Endodermal cell (in vitro differentiated cells): ENCODE data around the gene RYR3. TPM values are rescaled to one million over a fixed set of nuclear protein-coding genes. Genes with fewer than 3 reads are reported as not detected.

Experiments
- DNase-seq: peaks from one replicate; pipeline ENCODE4 v3.0.0-alpha.2; 2017
- H3K27ac ChIP-seq: 2 replicates; pipeline ENCODE4 v1.5.1; 2013; ENCODE audit warnings: mild to moderate bottlenecking, low read depth, low read length, moderate library complexity
- H3K27me3 ChIP-seq: 2 replicates; pipeline ENCODE4 v1.6.1; 2013; ENCODE audit warnings: mild to moderate bottlenecking, low read length, moderate library complexity; ENCODE audit not compliant: insufficient read depth, control insufficient read depth, poor library complexity, severe bottlenecking
- H3K36me3 ChIP-seq: 2 replicates; pipeline ENCODE4 v1.7.0; 2013; ENCODE audit warnings: mild to moderate bottlenecking, low read length, moderate library complexity; ENCODE audit not compliant: control insufficient read depth, insufficient read depth
- H3K4me1 ChIP-seq: one replicate; pipeline ENCODE4 v1.7.0; 2013; ENCODE audit warnings: low read length; ENCODE audit not compliant: control insufficient read depth, insufficient read depth
- H3K4me3 ChIP-seq: 2 replicates; pipeline ENCODE4 v1.5.1; 2013; ENCODE audit warnings: mild to moderate bottlenecking, low read length, moderate library complexity
- H3K9ac ChIP-seq: 2 replicates; pipeline ENCODE4 v1.6.1; 2013; ENCODE audit warnings: mild to moderate bottlenecking, low read length, moderate library complexity; ENCODE audit not compliant: poor library complexity, severe bottlenecking; ENCODE audit errors: extremely low read depth
- H3K9me3 ChIP-seq: 2 replicates; pipeline ENCODE4 v1.6.1; 2013; ENCODE audit warnings: mild to moderate bottlenecking, low read length, moderate library complexity; ENCODE audit not compliant: control insufficient read depth
- H3K27ac Mint-ChIP-seq: 2 replicates; pipeline ENCODE4 v1.8.0; 2020; ENCODE audit warnings: mixed read lengths
- H3K27me3 Mint-ChIP-seq: 2 replicates; pipeline ENCODE4 v1.8.0; 2021; ENCODE audit warnings: mild to moderate bottlenecking, mixed read lengths; ENCODE audit not compliant: insufficient read depth
- H3K36me3 Mint-ChIP-seq: 2 replicates; pipeline ENCODE4 v1.8.0; 2020; ENCODE audit warnings: low read depth, mixed read lengths
- H3K4me1 Mint-ChIP-seq: 2 replicates; pipeline ENCODE4 v1.8.0; 2020; ENCODE audit warnings: mixed read lengths
- H3K4me3 Mint-ChIP-seq: 2 replicates; pipeline ENCODE4 v1.8.0; 2020; ENCODE audit warnings: mild to moderate bottlenecking, moderate library complexity, mixed read lengths
- H3K9me3 Mint-ChIP-seq: 2 replicates; pipeline ENCODE4 v1.8.0; 2020; ENCODE audit warnings: mild to moderate bottlenecking, mixed read lengths
- WGBS, 2 experiments: methylation state at CpG; one replicate each; pipeline versions ENCODE4 v1.1.5 to v1.1.7; 2013; ENCODE audit warnings: missing lambda C conversion rate in 2 of 2, mixed read lengths in 1 of 2; ENCODE audit not compliant: insufficient coverage in 1 of 2, insufficient read length in 1 of 2; 5-methylcytosine and 5-hydroxymethylcytosine counted together
- total RNA-seq, 2 donors: library from RNA; stranded (reverse); fragmentation: NEBNext Ultra II Directional in 1 of 2; extraction: Animal tissue kit (Norgen Biotek cat#: 25700) in 1 of 2; gene quantifications; 2 replicates in 1 of 2; 3 replicates in 1 of 2; pipeline ENCODE4 v1.2.1, GENCODE V29; 2021
- TF ChIP-seq, protein P1 (sequence below): fragments of 200-600 bp; sonication (generic); conservative IDR thresholded peaks from 2 replicates; pipeline ENCODE4 v1.5.0; 2021; ENCODE audit warnings: antibody characterized with exemption, mild to moderate bottlenecking

The RYR3 gene
- total RNA-seq, 2 donors from 2014 or later, result 0.71 to 1.4 TPM

DNA sequence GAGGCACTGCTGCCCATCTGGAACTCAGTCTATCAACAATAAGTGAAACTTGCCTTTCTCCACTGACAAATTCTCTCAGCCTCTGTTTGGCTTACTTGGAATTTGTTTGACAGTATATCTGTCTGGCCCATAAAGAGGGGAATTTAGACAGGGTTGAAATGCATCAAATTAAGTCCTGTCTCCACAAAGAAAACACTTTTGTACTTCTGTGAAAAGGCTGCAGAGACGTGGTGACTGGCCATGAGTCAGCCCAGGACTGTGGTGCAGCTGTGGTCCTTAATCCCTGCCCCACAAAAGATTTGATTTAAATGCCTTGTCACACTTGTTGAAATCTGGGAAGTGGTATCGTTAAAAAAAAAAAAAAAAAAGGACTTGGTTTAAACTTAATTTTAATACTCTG lies 47.5 kb downstream of the RYR3 start:
- Histone ChIP-seq H3K36me3 (no peaks in the 10 kb centered on the region), H3K27ac (peak overlapping the region; percentile 69), H3K4me1 (peaks cover 3% of the 10 kb centered on the region), H3K4me3 (no peak overlapping the region), H3K9me3 (no peaks in the 10 kb centered on the region), H3K9ac (no peak overlapping the region), H3K27me3 (no peaks in the 10 kb centered on the region)
- TF ChIP-seq, protein P1, sequence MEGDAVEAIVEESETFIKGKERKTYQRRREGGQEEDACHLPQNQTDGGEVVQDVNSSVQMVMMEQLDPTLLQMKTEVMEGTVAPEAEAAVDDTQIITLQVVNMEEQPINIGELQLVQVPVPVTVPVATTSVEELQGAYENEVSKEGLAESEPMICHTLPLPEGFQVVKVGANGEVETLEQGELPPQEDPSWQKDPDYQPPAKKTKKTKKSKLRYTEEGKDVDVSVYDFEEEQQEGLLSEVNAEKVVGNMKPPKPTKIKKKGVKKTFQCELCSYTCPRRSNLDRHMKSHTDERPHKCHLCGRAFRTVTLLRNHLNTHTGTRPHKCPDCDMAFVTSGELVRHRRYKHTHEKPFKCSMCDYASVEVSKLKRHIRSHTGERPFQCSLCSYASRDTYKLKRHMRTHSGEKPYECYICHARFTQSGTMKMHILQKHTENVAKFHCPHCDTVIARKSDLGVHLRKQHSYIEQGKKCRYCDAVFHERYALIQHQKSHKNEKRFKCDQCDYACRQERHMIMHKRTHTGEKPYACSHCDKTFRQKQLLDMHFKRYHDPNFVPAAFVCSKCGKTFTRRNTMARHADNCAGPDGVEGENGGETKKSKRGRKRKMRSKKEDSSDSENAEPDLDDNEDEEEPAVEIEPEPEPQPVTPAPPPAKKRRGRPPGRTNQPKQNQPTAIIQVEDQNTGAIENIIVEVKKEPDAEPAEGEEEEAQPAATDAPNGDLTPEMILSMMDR, result no peak
- Mint-ChIP-seq H3K4me3 (no peak overlapping the region), H3K4me1 (peaks cover 3% of the 10 kb centered on the region), H3K27me3 (no peaks in the 10 kb centered on the region), H3K36me3 (no peaks in the 10 kb centered on the region), H3K9me3 (no peaks in the 10 kb centered on the region), H3K27ac (no peak overlapping the region)
- no peak for DNase-seq
- WGBS, 2 experiments, result 55 to 75% methylated on average over 1 to 2 of the region's 2 CpGs

DNA sequence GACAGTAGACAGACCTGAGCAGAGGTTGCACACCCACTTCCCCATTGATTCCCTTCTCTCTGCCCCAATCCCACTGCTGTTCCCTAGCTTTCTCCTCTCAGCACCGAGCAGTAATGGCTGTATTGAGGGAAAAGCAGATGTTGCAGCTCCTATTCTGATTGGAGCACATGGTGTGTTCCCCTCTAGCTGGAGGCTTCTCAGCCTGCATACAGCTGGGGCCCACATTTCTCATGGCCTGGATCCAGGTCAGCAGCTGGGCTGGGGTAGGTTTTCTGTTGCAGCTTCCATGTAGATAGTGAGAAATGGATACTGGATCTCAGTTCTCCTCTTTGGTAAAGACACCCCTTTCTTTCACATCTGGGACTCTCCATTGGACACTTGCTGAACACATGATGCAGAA lies 50.1 kb downstream of the RYR3 start:
- Mint-ChIP-seq H3K27ac (no peak overlapping the region), H3K9me3 (no peaks in the 10 kb centered on the region), H3K36me3 (no peaks in the 10 kb centered on the region), H3K4me1 (peaks cover 3% of the 10 kb centered on the region), H3K27me3 (no peaks in the 10 kb centered on the region), H3K4me3 (no peak overlapping the region)
- 94% methylated on average over 1 of the region's 1 CpG; no CpG with 5 or more reads in 1 of the 2 experiments for WGBS, 2 experiments
- Histone ChIP-seq H3K9me3 (no peaks in the 10 kb centered on the region), H3K9ac (no peak overlapping the region), H3K4me3 (no peak overlapping the region), H3K27ac (no peak overlapping the region), H3K4me1 (peaks cover 3% of the 10 kb centered on the region), H3K36me3 (no peaks in the 10 kb centered on the region), H3K27me3 (peaks cover 4% of the 10 kb centered on the region)
- TF ChIP-seq, protein P1, result no peak
- no peak for DNase-seq

DNA sequence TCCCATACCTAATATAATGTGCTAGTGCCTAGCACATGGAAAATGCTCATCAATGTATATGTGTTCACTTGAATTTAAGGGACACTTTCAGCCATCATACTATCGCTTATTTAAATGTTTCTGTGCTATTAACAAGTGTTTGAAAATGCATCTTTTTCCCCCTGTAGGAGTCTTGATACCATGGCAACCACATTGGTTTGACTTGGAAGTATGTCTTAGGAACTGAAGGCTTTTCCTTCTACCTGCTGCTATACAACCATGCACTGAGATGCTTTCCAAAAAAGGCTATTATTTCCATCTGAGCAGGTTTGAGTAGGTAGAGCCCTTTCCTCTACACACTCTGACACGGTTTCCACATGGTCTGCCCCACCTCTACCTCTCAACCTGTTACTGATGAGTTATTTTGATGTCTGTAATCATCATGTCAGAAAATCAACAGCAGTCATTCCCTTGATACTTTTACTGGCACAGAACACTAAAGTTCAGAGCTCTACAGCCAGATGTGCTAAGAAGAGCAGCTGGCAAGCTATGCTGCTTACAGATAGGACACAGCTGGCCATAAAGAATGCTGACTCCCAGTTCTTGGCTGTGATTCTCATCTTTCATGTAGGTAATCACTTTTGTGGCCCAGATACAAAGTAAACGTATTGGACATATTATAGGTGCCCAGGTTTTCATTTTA lies 59.3 kb downstream of the RYR3 start:
- Histone ChIP-seq H3K4me3 (no peak overlapping the region), H3K9me3 (no peaks in the 10 kb centered on the region), H3K36me3 (no peaks in the 10 kb centered on the region), H3K4me1 (peaks cover 10% of the 10 kb centered on the region), H3K9ac (no peak overlapping the region), H3K27ac (no peak overlapping the region), H3K27me3 (no peaks in the 10 kb centered on the region)
- Mint-ChIP-seq H3K36me3 (no peaks in the 10 kb centered on the region), H3K27me3 (no peaks in the 10 kb centered on the region), H3K4me1 (peaks cover 2% of the 10 kb centered on the region), H3K27ac (no peak overlapping the region), H3K9me3 (no peaks in the 10 kb centered on the region), H3K4me3 (no peak overlapping the region)
- TF ChIP-seq, protein P1, result no peak
- DNase-seq, result no peak
- 83 to 94% methylated on average over 2 to 3 of the region's 3 CpGs for WGBS, 2 experiments
